HG03575 (cell line): ENCODE measurements around the gene RAC2.

Experiments used
- ATAC-seq: cut with Tn5 transposase; IDR thresholded peaks from one replicate; pipeline ENCODE4 v1.9.1; 2021; ENCODE audit not compliant: unreplicated experiment, insufficient number of reproducible peaks, low FRiP score; ENCODE audit errors: extremely low read depth

RAC2 gene

DNA sequence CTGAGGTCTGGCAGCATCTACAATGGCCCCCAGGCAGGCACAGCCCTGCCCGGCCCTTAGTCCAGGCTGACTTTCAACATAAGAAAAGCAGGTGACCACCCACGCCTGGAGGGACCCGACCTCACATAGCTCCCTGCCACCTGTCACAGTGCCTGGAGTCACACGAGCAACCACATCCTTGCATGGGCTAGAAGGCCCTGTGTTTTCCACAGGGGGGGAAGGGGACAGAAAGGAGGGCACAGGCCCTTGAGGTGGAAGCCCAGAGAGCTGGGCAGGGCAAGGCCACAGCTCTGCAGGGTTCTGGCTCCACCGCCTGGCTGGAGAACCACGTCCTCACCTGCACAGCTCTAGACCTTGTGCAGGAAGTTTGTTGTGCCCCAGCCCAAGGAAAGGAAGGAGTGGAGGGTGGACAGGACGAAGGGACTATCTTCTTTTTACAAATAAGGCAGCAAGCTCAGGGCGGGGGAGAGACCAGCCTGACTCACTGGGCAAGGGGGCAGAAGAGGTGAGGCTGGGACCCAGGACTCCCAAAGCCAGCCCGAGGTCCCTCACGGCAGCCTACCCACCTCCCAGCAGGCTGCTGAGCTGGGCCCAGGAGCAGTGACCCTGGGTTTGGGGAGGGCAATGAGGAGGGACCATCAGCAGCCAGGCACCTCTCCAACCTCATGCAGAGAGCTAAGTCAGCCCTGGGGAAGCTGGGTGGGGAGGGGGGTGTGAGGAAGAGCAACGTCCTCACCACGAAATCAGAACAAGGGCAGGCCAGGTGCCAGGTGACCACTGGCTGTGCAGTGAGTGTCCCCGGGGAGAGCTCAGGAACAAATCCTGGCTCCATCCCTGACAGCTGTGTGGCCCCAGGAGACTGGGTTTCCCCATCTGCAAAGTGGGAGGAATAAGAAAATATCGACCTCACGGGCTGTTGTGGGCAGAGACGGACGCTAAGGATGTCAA is 60.4 kb downstream of the RAC2 start:
- no peak for ATAC-seq

DNA sequence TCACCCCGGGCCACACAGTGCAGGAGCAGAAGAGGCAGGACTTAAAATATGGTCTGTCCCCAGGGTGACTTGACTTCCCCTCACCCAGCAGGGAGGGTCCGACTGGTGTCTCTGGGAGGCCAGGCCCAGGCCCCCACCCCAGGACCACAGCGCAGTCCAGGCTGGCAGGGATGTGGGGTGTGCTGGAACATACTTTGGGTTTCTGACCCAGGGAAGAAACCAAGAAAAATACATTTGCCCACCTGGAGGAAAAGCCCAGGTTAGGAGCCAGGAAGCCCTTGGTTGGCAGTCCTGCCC is 61.2 kb downstream of the RAC2 start:
- ATAC-seq, result no peak

DNA sequence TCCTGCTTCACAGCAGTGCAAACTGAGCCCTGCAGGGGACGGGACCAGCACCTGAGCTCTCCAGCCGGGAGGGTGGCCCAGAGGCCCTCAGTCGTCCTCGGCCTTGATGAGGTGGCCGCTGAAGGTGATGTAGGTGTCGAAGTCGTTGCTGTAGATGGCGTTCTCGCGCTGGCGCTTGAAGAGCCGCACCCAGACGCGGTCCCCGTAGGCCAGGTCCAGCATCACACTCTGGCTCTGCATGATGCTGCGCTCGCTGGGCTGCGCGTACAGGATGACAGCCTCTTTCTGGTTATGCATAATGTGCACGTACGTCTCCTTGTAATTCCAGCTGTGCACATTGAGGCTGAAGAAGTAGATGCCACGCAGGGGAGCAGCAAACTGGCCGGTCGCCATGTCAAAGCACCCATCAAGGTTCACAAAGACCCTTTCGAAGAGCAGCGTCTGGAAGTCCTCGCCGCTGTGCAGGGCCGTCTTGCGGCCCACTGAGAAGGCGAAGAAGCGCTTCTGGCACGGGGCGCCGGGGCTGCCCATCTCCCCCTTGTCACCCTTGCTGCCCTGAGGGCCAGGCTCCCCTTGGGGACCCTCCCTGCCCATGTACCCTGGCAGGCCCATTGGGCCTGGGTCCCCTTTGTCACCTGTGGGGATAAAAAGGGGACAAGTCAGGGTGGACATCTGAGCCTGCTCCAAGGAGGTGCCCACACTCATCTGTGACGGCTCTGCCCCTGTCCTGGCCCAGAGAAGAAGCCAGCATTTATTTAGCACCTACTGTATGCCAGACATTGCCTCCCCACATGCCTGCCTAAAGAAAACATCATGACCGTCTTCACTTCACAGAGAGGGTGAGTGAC is 61.7 kb downstream of the RAC2 start:
- no peak for ATAC-seq

DNA sequence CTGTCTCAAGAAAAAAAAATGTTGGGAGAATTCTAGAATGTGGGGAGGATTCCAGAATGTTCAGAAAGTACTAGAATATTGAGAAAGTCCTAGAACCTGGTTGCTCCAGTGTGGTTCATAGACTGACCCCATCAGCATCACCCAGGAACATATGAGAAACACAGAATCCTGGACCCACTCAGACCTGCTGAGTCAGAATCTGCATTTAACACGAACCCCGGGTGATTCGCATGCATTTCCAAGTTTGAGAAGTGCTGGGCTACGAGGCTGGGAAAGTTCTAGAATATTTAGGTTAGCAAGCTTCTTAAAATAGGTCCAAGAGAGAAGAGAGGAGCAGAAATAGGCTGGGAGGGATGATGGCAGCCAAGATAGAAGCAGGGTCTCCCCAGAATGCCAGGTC is 62.4 kb downstream of the RAC2 start:
- ATAC-seq, result no peak

DNA sequence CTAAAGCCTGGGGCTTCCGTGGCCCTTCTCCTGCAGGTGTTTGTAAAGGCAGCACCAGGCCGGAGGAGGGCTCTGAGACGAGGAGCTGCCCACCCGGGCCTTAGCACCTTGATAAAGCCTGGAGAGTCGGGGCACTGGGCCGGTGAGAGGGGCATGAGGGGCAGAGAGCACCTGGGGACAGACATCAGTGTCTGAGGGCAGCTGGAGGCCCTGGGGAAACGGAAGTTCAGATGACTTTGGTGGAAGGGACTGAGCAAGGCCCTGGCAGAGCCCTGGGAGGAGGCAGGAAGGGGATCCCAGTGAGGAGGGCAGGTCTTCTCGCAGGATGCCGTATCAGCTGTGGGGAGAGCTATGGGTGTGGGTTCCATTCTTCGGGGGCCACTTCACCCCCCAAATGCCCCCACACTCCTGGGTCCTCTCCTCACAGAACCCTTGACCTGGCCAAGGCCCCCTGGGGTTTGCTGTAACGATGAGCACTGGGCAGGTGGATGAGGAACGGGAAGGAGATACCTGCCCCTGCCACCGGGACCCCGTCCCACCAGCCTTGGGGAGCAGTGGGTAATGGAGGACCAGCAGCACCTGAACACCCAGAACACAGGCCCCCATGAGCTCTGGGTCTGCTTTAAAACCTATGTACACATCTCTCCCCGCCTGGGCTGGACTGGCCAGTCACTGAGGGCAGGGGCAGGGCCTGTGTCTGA is 63.4 kb downstream of the RAC2 start:
- no peak for ATAC-seq

DNA sequence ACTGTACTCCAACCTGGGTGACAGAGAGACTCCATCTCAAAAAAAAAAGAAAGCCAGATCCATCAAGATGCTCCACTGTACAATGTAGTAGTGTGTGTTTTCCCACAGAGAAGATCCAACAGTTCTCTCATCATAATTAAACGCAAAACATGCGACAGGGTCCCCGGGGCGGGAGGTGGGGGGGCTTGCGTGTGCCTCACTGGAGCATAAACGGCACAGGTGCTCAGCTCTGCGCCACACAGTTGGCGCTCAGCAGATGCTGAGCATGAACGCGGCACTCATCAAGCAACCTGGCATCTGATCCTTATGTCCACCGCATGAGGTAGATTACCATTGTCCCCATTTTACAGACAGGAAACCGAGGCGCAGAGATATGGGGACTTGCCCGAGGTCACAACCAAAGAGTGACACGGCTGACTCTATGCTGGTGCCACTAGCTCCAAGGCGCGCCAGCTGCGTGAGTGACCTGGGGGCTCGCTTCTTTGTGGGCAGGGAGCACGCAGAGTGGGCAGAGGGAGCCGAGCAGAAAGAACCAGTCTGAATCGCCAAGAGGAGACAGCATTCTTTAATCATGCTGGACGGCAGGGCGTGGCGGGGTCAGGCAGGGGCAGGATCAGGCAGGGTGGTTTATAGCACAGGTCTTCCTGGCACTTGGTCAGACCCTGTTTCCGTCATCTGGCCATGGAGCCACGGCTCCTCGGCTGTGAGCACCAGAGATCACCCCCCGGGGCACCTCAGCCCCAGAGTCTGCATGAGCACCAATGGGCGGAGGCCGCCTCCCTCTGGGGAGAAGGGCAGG is 64.2 kb downstream of the RAC2 start:
- no peak for ATAC-seq

DNA sequence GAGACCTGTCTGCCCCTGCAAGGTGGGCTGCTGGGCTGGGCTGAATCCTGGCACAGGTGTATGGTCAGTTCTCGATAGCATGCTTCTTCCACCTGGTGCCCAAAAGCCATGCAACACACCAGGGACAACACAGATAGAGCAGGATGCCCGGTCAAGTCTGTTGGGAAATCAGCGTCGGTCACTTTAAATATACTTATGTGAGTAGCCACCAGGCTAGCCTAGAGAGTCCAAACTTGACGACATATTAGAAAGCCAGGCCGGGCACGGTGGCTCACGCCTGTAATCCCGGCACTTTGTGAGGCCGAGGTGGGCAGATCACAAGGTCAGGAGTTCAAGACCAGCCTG is 65.0 kb downstream of the RAC2 start:
- ATAC-seq, result no peak

DNA sequence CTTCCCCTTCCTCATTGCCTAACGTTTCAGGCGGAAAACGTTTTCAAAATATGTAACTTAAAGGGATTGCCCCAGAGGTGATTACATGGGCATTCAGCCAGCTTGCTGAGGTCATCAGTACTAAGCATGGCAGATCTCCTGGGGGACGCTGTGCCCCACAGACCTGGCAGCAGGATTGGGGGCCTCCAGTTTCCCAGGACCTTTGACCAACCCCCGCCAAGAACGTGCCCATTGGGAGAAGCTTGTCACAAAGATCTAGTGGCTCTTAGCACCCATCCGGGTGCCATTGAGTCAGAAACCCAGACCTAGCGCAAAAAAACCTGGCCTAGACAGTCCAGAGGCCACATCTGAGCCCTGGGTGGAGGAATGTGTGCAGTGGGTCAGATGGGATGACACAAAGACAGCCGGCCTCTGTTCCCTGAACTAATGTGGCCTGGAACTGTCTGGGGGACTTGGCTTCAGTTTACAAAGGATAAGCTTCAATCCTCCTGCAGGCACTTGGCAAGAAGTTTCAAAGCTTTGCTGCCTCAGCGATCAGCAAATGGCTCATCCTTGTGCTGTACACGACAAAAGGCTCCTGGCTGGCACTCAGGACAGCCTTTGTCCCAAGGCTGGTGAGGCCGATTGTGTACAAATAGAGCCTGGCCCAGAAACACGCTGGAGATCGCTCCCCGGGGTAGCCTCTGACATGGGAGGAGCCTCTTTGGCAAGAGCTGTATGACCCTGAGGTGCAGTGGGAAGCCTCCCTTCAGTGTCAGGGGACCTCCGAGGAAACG is 65.5 kb downstream of the RAC2 start:
- no peak for ATAC-seq

DNA sequence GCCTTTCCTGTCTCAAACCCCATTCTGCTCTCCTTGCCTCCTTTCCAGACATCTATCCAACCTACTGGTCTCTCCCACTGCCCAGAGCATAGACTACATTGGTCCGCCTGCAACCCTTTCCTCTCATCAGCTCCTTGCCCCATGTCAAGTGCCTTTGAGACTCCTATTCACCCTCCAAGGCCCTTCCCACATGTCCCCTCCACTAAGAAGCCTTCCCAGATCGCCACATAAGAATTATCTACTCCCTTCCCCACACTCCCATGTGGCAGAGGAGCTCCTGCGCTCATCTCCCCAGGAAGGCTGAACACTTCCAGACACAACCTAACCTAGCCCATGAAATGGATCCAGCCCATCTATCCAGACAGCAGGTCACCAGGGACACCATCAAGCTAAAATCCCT is 66.3 kb downstream of the RAC2 start:
- ATAC-seq, result no peak

DNA sequence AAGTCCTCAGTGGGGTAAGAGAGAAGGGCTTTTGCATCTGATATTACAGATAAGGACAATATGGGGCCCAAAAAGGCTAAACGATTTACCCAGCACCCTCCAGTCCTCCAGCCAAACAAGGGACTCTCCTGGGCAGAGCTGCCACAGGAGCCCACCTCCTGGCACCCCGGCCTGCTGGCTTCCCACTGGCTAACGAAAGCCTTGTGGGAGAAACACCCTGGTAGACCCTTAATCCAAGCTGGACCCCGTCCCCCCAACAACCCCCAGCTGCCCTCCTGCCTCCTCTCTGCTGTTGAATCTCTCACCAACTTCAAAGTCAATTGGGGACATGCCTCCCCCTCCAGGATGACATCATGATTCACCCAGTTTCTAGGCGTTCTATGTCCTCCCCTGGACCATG is 66.8 kb downstream of the RAC2 start:
- ATAC-seq, result no peak

DNA sequence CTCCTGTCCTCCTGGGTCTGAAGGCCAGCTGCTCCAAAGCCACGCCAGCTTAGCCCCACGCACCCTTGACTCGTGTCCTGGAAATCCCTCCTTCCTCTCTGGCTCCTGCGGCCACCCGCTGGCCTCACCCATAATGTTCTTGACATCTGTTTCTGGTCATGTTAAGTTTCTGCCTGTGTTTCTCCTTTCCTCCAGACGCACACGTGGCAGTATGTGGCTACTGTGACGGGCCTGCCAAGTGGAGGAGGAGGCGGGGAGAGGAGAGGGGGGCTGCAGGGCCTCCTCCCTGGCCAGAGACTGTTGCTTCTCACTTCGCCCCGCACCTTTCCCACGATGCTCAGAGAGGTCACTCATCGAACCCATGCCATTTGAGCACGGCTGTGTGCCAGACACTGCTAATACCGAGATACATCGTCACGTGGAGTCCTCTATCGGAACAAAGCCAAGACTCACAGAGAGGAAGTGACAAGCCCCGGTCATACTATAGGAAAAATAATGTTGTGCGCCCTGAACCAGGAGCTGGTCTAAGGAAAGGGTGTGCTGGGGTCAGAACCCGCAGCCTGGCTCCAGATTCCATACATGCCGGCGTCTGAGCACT is 67.5 kb downstream of the RAC2 start:
- ATAC-seq, result no peak

DNA sequence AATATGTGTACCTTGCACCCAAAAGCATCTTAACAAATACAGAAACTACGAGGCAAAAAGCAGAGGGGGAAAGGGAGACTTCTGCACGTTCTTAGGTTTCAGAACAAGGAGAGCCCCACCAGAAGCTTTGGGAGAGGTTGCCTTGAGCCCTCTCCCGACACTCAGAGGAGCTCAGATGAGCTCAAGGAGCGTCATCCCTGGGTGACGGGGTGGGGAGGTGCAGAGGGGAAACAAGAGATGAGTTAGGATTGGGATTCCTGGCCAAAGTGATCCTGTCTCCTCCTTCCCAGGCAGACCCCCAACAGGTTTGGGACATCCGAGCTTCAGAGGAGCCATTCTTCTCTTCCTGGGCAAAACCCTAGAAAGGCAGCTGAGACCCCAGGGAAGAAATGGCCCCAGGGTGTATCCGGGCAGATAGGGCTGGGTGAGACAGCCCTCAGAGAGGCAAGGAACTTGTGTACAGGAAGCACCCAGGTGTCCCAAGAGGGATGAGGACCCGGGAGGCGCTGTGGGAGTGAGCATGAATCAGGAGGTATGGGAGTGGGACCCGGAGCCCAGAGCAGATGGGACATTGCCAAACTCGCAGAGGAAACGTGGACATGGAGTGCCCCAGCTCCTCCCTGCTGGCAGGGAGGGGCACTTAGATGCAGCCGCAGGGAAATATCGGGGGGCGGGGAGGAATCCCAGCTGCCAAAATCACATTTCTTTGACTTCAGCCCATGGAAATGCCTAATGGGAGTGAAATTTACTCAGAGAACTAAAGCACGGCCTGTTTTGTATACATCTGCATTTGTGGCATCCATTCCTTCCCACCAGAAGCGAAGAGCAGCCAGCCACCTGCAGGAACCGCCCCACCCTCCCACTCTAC is 68.4 kb downstream of the RAC2 start:
- ATAC-seq, result no peak
